ENCODE results near the gene HEXB. TPM values are rescaled to one million over a fixed set of nuclear protein-coding genes. Genes with fewer than 3 reads are reported as not detected.

HEXB gene
- total and polyA plus RNA-seq, 2 donors (not counting 1 experiment from before 2014, with no cell fraction given): 203 to 245 TPM

GRCh38 chr5:74655716-74656115 is 29.3 kb upstream of the HEXB start:
- H3K9me3 ChIP-seq (ENCODE audit: control insufficient read depth, insufficient read depth, low read depth, low read length): no peaks in the 10 kb centered on the region
- H3K4me3 ChIP-seq (replicated peaks in 1 of 4; ENCODE audit: control extremely low read depth in 1 of 4, insufficient read depth in 1 of 4, low read depth in 3 of 4, low read length in 4 of 4): no peak overlapping the region
- H3K4me2 ChIP-seq (ENCODE audit: extremely low read depth, insufficient read depth, low read length): no peak overlapping the region
- no peaks in the 10 kb centered on the region for H3K36me3 ChIP-seq (ENCODE audit: control insufficient read depth, insufficient read depth, low read length)
- H4K20me1 ChIP-seq (ENCODE audit: control insufficient read depth, extremely low read depth, insufficient read depth, low read length): no peaks in the 10 kb centered on the region
- H3K9ac ChIP-seq (ENCODE audit: insufficient read depth, low read length): no peak overlapping the region
- H3K79me2 ChIP-seq (ENCODE audit: control insufficient read depth, insufficient read depth, low read length): no peaks in the 10 kb centered on the region
- H3K27me3 ChIP-seq (ENCODE audit: control insufficient read depth, insufficient read depth, low read length): no peaks in the 10 kb centered on the region
- no peak overlapping the region for H2AFZ ChIP-seq (ENCODE audit: low read length)
- no peaks in the 10 kb centered on the region for H3K4me1 ChIP-seq (ENCODE audit: control insufficient read depth, extremely low read depth, insufficient read depth, low read length)
- DNase-seq (ENCODE audit: low read depth in 2 of 2): no peak
- no peak overlapping the region for H3K27ac ChIP-seq (ENCODE audit: insufficient read depth, low read length)
- TF ChIP-seq, protein P1, sequence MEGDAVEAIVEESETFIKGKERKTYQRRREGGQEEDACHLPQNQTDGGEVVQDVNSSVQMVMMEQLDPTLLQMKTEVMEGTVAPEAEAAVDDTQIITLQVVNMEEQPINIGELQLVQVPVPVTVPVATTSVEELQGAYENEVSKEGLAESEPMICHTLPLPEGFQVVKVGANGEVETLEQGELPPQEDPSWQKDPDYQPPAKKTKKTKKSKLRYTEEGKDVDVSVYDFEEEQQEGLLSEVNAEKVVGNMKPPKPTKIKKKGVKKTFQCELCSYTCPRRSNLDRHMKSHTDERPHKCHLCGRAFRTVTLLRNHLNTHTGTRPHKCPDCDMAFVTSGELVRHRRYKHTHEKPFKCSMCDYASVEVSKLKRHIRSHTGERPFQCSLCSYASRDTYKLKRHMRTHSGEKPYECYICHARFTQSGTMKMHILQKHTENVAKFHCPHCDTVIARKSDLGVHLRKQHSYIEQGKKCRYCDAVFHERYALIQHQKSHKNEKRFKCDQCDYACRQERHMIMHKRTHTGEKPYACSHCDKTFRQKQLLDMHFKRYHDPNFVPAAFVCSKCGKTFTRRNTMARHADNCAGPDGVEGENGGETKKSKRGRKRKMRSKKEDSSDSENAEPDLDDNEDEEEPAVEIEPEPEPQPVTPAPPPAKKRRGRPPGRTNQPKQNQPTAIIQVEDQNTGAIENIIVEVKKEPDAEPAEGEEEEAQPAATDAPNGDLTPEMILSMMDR (conservative IDR thresholded peaks at IDR 0.05 in 1 of 2, IDR thresholded peaks at IDR 0.05 in 1 of 2; ENCODE audit: low read depth in 1 of 2, low read length in 2 of 2): no peak
- no peak for TF ChIP-seq EZH2 (IDR thresholded peaks at IDR 0.05; ENCODE audit: low read length, missing control alignments)

DNA sequence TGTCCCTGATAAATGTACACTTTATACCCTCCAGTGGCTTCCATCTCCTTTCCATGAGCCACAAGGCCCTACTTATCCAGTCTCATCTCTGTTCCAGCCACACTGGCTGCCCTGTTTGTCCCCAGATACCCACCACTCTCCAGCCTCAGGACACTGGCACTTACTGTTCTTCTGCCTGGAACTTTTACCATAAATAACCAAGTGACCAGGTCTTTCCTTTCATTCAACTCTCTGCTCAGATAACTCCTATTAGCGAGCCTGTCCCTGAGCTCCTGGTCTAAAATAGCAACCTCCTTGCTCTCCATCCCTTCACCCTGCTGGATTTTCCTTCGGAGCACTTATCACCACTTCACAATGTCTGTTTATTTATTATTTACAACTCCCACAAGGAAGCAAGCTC is 27.9 kb upstream of the HEXB start:
- H3K27me3 ChIP-seq (ENCODE audit: control insufficient read depth, insufficient read depth, low read length): no peaks in the 10 kb centered on the region
- no peak overlapping the region for H3K27ac ChIP-seq (ENCODE audit: insufficient read depth, low read length)
- H3K4me1 ChIP-seq (ENCODE audit: control insufficient read depth, extremely low read depth, insufficient read depth, low read length): no peaks in the 10 kb centered on the region
- no peaks in the 10 kb centered on the region for H4K20me1 ChIP-seq (ENCODE audit: control insufficient read depth, extremely low read depth, insufficient read depth, low read length)
- H3K4me3 ChIP-seq (replicated peaks in 1 of 4; ENCODE audit: control extremely low read depth in 1 of 4, insufficient read depth in 1 of 4, low read depth in 3 of 4, low read length in 4 of 4): no peak overlapping the region
- no peak overlapping the region for H2AFZ ChIP-seq (ENCODE audit: low read length)
- no peaks in the 10 kb centered on the region for H3K79me2 ChIP-seq (ENCODE audit: control insufficient read depth, insufficient read depth, low read length)
- no peak overlapping the region for H3K9ac ChIP-seq (ENCODE audit: insufficient read depth, low read length)
- no peak for DNase-seq (ENCODE audit: low read depth in 2 of 2)
- H3K9me3 ChIP-seq (ENCODE audit: control insufficient read depth, insufficient read depth, low read depth, low read length): no peaks in the 10 kb centered on the region
- no peak overlapping the region for H3K4me2 ChIP-seq (ENCODE audit: extremely low read depth, insufficient read depth, low read length)
- no peaks in the 10 kb centered on the region for H3K36me3 ChIP-seq (ENCODE audit: control insufficient read depth, insufficient read depth, low read length)
- no peak for TF ChIP-seq EZH2 (IDR thresholded peaks at IDR 0.05; ENCODE audit: low read length, missing control alignments)
- TF ChIP-seq, protein P1 (conservative IDR thresholded peaks at IDR 0.05 in 1 of 2, IDR thresholded peaks at IDR 0.05 in 1 of 2; ENCODE audit: low read depth in 1 of 2, low read length in 2 of 2): no peak

DNA sequence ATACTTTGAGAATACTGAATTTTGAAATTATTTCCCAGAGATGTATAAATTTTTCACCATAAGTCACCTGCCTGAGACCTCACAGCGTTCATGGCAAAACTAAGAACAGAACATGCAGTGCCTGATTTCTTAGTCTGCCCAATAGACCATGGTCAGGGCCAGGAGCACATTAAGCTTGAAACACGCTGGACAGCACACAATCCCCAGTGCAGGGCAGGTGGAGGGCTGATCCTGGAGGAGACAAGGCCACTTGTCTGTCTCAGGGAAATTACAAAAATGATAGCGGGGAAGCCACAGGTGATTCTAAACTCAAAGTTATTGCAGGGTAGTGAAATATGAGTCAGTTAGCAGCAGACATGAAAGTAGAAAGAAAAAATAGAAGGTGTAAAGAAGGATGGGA is 25.9 kb upstream of the HEXB start:
- H3K79me2 ChIP-seq (ENCODE audit: control insufficient read depth, insufficient read depth, low read length): no peaks in the 10 kb centered on the region
- no peaks in the 10 kb centered on the region for H3K27me3 ChIP-seq (ENCODE audit: control insufficient read depth, insufficient read depth, low read length)
- H3K4me3 ChIP-seq (replicated peaks in 1 of 4; ENCODE audit: control extremely low read depth in 1 of 4, insufficient read depth in 1 of 4, low read depth in 3 of 4, low read length in 4 of 4): no peak overlapping the region
- H4K20me1 ChIP-seq (ENCODE audit: control insufficient read depth, extremely low read depth, insufficient read depth, low read length): no peaks in the 10 kb centered on the region
- H3K36me3 ChIP-seq (ENCODE audit: control insufficient read depth, insufficient read depth, low read length): no peaks in the 10 kb centered on the region
- no peak for TF ChIP-seq EZH2 (IDR thresholded peaks at IDR 0.05; ENCODE audit: low read length, missing control alignments)
- TF ChIP-seq, protein P1 (conservative IDR thresholded peaks at IDR 0.05 in 1 of 2, IDR thresholded peaks at IDR 0.05 in 1 of 2; ENCODE audit: low read depth in 1 of 2, low read length in 2 of 2): no peak
- no peaks in the 10 kb centered on the region for H3K9me3 ChIP-seq (ENCODE audit: control insufficient read depth, insufficient read depth, low read depth, low read length)
- H3K4me1 ChIP-seq (ENCODE audit: control insufficient read depth, extremely low read depth, insufficient read depth, low read length): no peaks in the 10 kb centered on the region
- no peak for DNase-seq (ENCODE audit: low read depth in 2 of 2)
- no peak overlapping the region for H2AFZ ChIP-seq (ENCODE audit: low read length)
- H3K27ac ChIP-seq (ENCODE audit: insufficient read depth, low read length): no peak overlapping the region
- H3K4me2 ChIP-seq (ENCODE audit: extremely low read depth, insufficient read depth, low read length): no peak overlapping the region
- H3K9ac ChIP-seq (ENCODE audit: insufficient read depth, low read length): no peak overlapping the region
